ENCODE measurements around the gene SORBS1.

Gene SORBS1

DNA sequence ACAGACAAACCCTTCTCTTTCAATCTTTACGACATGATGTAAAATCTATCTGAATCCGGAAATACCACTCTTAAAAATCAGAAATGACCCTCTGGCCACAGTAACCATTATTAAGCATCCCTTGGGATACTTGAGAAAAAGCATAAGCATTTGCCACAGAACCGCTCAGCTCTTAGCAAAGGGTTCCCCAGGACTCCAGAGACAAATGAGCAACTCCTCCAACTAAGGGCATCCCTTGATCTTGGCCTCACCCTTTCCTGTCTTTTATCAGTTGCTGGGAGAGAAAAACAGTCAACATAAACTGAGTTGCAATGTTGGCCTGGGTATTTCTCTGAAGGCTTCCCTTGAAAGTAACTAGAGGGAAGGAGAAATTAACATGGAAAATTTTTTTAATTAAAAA is 273.9 kb downstream of the SORBS1 start:
- TF ChIP-seq ZFP3 (CRISPR knock-in tag; IDR thresholded peaks at IDR 0.05) (no peak), ZC3H10 (CRISPR knock-in tag; IDR thresholded peaks at IDR 0.05) (no peak), ZNF8 (CRISPR knock-in tag; IDR thresholded peaks at IDR 0.05) (no peak), RARB (CRISPR knock-in tag; IDR thresholded peaks at IDR 0.05) (no peak), ESRRG (CRISPR knock-in tag; IDR thresholded peaks at IDR 0.05) (no peak), PPARA (CRISPR knock-in tag; IDR thresholded peaks at IDR 0.05; ENCODE audit: borderline replicate concordance) (no peak)
- TF ChIP-seq, protein P1, sequence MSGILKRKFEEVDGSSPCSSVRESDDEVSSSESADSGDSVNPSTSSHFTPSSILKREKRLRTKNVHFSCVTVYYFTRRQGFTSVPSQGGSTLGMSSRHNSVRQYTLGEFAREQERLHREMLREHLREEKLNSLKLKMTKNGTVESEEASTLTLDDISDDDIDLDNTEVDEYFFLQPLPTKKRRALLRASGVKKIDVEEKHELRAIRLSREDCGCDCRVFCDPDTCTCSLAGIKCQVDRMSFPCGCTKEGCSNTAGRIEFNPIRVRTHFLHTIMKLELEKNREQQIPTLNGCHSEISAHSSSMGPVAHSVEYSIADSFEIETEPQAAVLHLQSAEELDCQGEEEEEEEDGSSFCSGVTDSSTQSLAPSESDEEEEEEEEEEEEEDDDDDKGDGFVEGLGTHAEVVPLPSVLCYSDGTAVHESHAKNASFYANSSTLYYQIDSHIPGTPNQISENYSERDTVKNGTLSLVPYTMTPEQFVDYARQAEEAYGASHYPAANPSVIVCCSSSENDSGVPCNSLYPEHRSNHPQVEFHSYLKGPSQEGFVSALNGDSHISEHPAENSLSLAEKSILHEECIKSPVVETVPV (CRISPR knock-in tag; IDR thresholded peaks at IDR 0.05), result no peak
- TF ChIP-seq, protein P2, sequence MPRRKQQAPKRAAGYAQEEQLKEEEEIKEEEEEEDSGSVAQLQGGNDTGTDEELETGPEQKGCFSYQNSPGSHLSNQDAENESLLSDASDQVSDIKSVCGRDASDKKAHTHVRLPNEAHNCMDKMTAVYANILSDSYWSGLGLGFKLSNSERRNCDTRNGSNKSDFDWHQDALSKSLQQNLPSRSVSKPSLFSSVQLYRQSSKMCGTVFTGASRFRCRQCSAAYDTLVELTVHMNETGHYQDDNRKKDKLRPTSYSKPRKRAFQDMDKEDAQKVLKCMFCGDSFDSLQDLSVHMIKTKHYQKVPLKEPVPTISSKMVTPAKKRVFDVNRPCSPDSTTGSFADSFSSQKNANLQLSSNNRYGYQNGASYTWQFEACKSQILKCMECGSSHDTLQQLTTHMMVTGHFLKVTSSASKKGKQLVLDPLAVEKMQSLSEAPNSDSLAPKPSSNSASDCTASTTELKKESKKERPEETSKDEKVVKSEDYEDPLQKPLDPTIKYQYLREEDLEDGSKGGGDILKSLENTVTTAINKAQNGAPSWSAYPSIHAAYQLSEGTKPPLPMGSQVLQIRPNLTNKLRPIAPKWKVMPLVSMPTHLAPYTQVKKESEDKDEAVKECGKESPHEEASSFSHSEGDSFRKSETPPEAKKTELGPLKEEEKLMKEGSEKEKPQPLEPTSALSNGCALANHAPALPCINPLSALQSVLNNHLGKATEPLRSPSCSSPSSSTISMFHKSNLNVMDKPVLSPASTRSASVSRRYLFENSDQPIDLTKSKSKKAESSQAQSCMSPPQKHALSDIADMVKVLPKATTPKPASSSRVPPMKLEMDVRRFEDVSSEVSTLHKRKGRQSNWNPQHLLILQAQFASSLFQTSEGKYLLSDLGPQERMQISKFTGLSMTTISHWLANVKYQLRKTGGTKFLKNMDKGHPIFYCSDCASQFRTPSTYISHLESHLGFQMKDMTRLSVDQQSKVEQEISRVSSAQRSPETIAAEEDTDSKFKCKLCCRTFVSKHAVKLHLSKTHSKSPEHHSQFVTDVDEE (CRISPR knock-in tag; IDR thresholded peaks at IDR 0.05), result no peak
- no peak for ATAC-seq

DNA sequence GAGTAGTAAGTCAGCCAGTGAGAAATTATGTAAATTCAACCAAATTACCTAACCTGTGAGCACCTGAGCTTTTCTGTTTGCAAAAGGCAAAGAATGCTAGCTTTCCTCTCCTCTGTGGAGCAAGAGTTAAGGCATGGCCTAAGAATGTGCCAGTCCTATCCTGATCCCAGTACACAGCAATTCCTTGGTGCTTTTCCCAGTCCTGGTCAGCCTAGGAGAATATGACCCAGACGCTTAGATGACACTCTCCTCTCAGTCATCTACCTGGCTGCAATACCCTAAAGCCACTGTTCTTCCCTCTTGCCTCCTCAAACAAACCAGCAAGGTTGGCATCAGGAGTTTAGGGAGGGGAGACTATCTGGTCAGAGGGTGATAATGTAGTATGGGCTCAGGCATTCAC is 274.5 kb downstream of the SORBS1 start:
- TF ChIP-seq, protein P3, sequence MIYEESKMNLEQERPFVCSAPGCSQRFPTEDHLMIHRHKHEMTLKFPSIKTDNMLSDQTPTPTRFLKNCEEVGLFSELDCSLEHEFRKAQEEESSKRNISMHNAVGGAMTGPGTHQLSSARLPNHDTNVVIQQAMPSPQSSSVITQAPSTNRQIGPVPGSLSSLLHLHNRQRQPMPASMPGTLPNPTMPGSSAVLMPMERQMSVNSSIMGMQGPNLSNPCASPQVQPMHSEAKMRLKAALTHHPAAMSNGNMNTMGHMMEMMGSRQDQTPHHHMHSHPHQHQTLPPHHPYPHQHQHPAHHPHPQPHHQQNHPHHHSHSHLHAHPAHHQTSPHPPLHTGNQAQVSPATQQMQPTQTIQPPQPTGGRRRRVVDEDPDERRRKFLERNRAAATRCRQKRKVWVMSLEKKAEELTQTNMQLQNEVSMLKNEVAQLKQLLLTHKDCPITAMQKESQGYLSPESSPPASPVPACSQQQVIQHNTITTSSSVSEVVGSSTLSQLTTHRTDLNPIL (CRISPR knock-in tag; IDR thresholded peaks at IDR 0.05; ENCODE audit: low read depth), result no peak
- TF ChIP-seq, protein P4, sequence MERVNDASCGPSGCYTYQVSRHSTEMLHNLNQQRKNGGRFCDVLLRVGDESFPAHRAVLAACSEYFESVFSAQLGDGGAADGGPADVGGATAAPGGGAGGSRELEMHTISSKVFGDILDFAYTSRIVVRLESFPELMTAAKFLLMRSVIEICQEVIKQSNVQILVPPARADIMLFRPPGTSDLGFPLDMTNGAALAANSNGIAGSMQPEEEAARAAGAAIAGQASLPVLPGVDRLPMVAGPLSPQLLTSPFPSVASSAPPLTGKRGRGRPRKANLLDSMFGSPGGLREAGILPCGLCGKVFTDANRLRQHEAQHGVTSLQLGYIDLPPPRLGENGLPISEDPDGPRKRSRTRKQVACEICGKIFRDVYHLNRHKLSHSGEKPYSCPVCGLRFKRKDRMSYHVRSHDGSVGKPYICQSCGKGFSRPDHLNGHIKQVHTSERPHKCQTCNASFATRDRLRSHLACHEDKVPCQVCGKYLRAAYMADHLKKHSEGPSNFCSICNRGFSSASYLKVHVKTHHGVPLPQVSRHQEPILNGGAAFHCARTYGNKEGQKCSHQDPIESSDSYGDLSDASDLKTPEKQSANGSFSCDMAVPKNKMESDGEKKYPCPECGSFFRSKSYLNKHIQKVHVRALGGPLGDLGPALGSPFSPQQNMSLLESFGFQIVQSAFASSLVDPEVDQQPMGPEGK (CRISPR knock-in tag; IDR thresholded peaks at IDR 0.05; ENCODE audit: borderline replicate concordance), result no peak
- TF ChIP-seq ZFP3 (CRISPR knock-in tag; IDR thresholded peaks at IDR 0.05) (no peak), ZFP30 (CRISPR knock-in tag; IDR thresholded peaks at IDR 0.05) (no peak), ZNF70 (CRISPR knock-in tag; IDR thresholded peaks at IDR 0.05) (no peak), PPARA (CRISPR knock-in tag; IDR thresholded peaks at IDR 0.05; ENCODE audit: borderline replicate concordance) (no peak), SNAI2 (CRISPR knock-in tag; IDR thresholded peaks at IDR 0.05) (no peak), TCF4 (CRISPR knock-in tag; IDR thresholded peaks at IDR 0.05; ENCODE audit: borderline replicate concordance) (no peak), ZNF565 (CRISPR knock-in tag; conservative IDR thresholded peaks at IDR 0.05; ENCODE audit: low read depth) (no peak), ZNF8 (CRISPR knock-in tag; IDR thresholded peaks at IDR 0.05) (no peak), TOX (CRISPR knock-in tag; IDR thresholded peaks at IDR 0.05; ENCODE audit: borderline replicate concordance) (no peak), GLIS3 (CRISPR knock-in tag; IDR thresholded peaks at IDR 0.05) (no peak), ARNTL (CRISPR knock-in tag; IDR thresholded peaks at IDR 0.05; ENCODE audit: borderline replicate concordance, low read depth) (no peak)
- TF ChIP-seq, protein P2 (CRISPR knock-in tag; IDR thresholded peaks at IDR 0.05), result no peak
- no peak for ATAC-seq

DNA sequence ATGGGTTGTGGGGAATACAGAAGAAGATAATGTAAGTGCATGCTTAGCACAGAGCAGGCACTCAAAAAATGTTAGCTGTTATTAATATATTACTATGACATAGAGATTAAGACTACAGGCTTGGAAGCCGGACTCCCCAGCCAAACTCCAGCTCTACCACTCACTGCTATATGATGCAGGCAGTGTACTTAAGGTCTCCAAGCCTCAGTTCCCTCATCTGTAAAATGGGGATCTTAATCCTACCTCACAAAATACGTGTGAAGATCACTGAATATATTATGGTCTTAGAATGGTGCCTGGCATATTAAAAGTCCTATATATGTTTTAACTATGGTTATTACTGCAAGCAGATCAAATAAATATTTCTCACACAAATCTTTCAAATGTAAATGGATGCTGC is 275.6 kb downstream of the SORBS1 start:
- no peak for ATAC-seq
- TF ChIP-seq TOX (CRISPR knock-in tag; IDR thresholded peaks at IDR 0.05; ENCODE audit: borderline replicate concordance), result no peak

DNA sequence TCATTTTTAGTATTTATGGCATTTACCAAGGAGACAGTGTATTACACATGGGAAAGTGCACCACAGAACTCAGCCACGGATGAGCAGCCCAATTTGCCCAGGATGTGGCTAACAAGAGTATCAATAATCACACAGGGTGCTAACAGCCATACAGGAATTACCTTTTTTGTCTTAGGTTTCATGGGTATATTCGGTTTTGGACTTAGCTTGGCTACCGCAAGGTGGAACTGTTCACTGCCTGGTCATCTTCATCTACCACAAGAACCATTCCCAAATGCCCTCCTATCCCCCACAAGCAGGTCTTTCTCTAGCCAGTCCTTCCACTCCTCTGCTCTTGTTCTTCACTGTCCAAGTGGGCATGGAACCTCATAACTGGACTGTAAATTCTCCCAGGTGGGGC is 276.4 kb downstream of the SORBS1 start:
- TF ChIP-seq PPARA (CRISPR knock-in tag; IDR thresholded peaks at IDR 0.05; ENCODE audit: borderline replicate concordance) (no peak), CSDC2 (CRISPR knock-in tag; IDR thresholded peaks at IDR 0.05) (no peak), ZFP3 (CRISPR knock-in tag; IDR thresholded peaks at IDR 0.05) (no peak), ISL1 (CRISPR knock-in tag; IDR thresholded peaks at IDR 0.05) (no peak), RARB (CRISPR knock-in tag; IDR thresholded peaks at IDR 0.05) (no peak), OSR1 (CRISPR knock-in tag; IDR thresholded peaks at IDR 0.05) (no peak)
- TF ChIP-seq, protein P4 (CRISPR knock-in tag; IDR thresholded peaks at IDR 0.05; ENCODE audit: borderline replicate concordance), result no peak
- ATAC-seq, result no peak

Data from SK-N-SH treated with all-trans-retinoic acid at 6 μM for 48 hours (cell line).